OCI-LY3 (cell line): ENCODE data around the gene ADORA2A.

ENCODE experiments used
- CTCF ChIP-seq: fragments of 200-600, 300-600 bp; sonication (generic); IDR thresholded peaks from 2 replicates; pipeline ENCODE4 v1.5.1; 2014; ENCODE audit warnings: antibody characterized with exemption, low read length, low read depth
- EZH2phosphoT487 ChIP-seq: fragments of 200-600 bp; shearing (Covaris generic); IDR thresholded peaks from 2 replicates; pipeline ENCODE4 v1.6.1; 2018; ENCODE audit warnings: antibody characterized with exemption, mixed run types, low read depth

GRCh38 chr22:24414984-24415945, 12.1 kb upstream of the ADORA2A start:
- TF ChIP-seq EZH2phosphoT487 (no peak), CTCF (no peak)
